SIG-M5 (cell line): ENCODE data around the gene FRK.

Experiments used
- DNase-seq: peaks from one replicate; lab custom pipeline; 2025; lab: John Stamatoyannopoulos, UW

Gene FRK

DNA sequence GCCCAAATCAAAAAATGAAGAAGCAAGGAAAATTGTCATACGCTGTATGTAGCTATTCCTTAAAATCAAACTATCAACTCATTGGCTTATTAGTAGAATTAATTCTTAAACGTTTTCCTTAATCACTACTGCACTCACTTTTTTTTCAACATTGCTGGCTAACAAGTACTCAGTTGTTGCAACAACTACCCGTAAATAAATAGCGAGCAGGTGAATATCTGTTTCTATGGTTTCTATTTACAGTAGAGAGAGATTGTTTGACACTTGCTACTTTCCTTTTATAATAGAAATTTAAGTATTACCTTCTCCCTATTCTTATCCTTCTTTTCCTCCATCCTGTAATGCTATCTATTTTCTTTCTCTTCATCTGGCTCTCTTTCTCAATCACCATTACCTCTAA lies 25.1 kb downstream of the FRK start:
- DNase-seq = no peak

DNA sequence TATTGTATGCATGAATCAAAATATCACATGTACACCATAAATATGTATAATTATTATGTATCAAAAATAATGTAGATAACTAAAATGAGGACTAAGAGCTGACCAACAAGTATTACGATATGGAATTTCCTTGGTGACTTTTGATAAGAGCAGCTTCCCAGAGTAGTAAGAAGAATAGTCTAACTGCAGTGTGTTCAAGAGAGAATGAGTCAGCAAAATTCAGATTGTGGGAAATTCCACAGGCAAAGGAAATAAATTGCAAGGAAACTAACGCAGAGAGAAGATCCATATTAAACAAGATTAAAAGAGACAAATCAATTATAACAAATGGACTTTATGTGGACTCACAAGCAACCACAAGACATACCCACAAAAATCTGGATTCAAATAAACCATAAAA lies 26.4 kb downstream of the FRK start:
- DNase-seq = no peak

- no peak for DNase-seq
Measured at GRCh38 chr6:116033687-116034303, 26.9 kb downstream of the FRK start.

DNA sequence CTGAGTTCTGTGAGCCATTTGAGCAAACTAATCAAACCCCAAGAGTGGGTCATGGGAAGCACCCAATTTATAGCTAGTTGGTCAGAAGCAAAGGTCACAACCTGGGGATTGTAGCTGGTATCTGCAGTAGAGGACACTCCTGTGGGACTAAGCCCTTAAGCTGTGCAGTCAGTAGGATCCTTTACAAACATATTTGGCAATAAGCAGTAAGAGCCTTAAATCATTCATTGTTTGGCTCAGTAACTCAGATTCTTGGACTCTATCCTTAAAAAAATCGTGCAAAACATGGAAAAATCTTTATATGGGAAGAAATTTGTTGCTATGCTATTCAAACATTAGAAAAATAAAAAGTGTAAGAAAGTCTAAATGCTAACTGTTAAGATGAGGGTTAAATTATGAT lies 29.9 kb downstream of the FRK start:
- no peak for DNase-seq

- no peak for DNase-seq
Measured at GRCh38 chr6:116029535-116029934, 31.2 kb downstream of the FRK start.

GRCh38 chr6:116028233-116028632 lies 32.5 kb downstream of the FRK start:
- DNase-seq = no peak

DNA sequence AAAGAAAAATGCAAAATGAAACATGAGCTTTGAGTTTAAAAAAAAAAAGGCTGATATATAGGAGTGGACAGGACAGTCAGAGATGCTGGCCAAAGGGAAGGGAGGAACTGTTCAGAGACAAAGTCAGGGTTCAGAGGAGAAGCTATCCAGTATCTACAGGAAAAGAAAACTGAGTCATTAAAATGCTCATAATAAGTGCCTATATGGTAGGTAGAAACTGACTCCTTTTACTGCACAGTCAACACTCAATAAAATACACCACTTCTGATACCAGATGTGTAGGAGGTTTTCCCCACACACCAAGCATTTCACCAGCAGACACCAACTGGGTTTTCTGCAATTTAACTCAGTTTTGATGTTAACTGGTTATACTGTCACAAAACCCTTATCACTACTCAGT lies 32.9 kb downstream of the FRK start:
- no peak for DNase-seq

GRCh38 chr6:116025405-116025804 lies 35.3 kb downstream of the FRK start:
- DNase-seq = no peak

DNA sequence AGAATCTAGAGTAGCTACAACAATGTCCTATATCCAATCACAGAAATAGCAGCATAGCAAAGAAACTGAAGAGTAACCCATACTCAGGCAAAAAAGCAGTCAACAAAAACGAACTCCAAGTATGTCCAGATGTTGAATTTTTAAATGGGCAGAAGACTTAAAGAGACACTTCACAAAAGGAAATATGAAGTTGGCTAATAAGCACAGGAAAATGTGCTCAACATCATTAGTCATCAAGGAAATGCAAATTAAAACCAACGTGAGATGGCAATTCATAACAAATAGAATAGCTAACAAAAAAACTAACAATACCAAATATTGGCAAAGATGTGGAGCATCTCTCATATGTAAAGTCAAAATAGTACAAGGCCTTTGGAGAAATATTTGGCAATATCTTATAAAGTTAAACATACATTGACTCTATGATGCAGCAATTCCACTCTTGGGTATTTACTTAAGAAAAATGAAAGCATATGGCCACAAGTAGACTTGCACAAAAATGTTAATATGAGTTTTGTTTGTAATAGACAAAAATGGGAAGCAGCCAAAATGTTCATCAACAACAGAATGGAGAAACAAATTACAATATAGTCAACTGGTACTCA lies 37.7 kb downstream of the FRK start:
- DNase-seq = no peak

GRCh38 chr6:116020738-116021137 lies 40.0 kb downstream of the FRK start:
- no peak for DNase-seq

DNA sequence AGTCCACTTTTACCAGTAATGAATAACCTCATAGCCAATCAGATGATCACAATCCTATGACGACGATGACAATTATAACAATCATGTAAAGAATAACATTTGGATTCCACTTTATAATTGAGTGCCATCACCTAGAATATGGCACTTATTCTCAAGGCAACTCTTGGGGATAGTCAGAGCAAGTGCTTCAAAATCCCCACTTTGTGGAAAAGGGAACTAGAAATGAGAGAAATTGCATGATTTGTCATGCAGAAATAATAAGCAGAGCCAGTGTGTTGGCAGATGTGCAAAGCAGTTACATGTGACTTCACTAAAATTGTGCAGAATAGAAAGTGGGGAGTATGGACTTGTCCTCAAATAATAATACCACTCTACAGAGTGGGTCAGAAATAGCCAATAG lies 41.3 kb downstream of the FRK start:
- no peak for DNase-seq

GRCh38 chr6:116018976-116019375 lies 41.7 kb downstream of the FRK start:
- no peak for DNase-seq

GRCh38 chr6:116017546-116018295 lies 43.0 kb downstream of the FRK start:
- DNase-seq = no peak

DNA sequence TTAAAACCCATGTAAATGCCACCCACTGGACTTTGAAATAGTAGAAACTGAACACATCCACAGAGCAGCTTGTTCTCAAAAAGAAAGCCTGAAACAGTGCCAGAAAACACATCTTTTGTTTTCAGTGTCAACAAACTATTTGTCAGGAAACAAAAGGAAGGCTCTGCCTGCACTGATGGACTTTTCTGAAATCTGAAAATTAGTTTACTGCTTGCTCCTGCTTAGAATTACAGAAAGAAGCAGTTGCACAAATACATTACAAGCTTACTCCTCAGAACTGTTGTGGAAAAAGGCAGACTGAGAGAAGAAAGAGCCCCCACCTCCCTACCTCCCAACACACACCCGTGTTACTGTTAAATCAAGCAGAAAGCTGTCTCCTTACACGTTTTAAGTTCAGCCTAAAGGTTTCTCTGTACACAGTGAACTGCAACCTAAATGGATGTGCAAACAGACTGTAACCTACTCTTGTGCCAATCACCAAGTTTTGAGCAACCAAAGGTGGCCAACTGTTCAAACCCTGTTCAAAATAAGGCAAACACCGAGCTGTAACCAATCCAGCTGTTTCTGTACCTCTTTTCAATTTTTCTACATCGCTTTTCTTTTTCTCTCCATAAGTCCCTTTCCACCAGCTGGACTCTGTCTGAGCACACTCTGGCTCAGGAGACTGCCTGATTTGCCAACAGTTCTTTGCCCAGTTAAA lies 43.7 kb downstream of the FRK start:
- no peak for DNase-seq

- DNase-seq = no peak
Measured at GRCh38 chr6:116015983-116016382, 44.7 kb downstream of the FRK start.

DNA sequence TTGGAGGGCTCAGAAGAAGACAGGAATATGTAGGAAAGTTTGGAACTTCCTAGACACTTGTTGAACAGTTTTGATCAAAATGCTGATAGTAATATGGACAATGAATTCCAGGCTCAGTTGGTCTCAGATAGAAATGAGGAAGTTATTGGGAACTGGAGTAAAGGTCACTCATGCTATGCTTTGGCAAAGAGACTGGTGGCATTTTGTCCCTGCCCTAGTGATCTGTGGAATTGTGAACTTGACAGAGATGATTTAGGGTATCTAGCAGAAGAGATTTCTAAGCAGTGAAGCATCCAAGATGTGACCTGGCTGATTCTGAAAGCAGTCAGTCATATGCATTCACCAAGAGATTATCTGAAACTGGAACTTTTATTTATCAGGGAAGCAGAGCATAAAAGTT lies 45.1 kb downstream of the FRK start:
- no peak for DNase-seq

GRCh38 chr6:116012951-116013350 lies 47.7 kb downstream of the FRK start:
- DNase-seq = no peak

DNA sequence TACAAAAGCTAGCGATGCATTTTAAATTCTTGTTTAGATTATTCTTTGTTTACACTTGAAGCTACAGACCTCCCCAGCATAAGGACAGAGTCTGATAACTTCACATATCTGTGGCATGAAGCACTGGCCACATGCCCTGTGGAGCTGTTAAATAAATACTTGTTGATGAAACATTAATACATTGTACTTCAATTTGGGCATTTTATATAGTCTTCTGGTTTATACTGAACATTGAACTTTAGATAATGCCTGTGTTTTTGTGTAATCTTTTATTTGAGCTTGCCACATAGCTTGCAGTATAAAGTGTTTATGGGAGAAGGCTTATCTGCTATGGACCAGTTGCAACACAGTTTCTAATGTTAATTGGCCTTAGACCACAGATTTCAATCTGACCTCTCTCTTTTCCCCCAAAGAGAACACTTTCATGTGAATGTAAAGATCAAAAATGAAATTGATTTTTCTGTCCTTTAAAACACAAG lies 48.2 kb downstream of the FRK start:
- DNase-seq = no peak

DNA sequence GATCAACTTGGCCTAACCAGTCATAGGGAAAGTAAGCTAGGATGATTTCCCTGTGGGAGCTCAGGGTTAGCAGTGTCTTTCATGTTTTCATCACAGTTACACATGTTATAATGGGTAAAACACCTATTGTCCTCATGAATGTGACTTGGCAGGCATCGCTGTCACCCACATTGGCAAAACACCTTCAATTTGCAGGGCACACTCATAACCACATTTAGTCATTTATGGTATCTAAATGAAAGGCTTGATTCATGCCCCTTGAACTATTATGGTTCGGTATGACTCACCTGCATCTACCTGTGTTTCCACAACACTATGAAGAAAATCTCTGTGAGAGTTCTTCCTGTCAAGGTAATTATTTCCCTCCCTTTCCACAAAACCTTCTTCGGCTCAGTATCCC lies 49.2 kb downstream of the FRK start:
- no peak for DNase-seq

- DNase-seq = no peak
Measured at GRCh38 chr6:116010790-116011401, 49.8 kb downstream of the FRK start.

DNA sequence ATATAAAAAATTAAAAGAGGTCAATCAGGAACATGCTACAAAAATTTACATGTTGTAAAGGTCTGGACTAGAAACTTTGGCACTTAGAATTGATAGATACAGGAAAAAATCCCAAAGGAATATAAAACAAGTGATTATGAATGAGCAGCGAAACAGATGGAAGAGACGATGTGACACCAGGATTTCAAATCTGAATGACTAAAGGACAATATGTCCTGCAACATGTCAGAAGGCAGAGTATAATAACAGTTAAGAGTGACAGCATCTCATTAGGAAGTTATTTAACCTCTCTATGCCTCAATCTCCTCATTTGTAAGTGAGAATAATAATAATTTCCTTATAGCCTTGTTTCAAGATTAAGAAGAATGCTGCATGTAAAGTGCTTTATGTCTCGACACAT lies 50.3 kb downstream of the FRK start:
- DNase-seq = no peak

DNA sequence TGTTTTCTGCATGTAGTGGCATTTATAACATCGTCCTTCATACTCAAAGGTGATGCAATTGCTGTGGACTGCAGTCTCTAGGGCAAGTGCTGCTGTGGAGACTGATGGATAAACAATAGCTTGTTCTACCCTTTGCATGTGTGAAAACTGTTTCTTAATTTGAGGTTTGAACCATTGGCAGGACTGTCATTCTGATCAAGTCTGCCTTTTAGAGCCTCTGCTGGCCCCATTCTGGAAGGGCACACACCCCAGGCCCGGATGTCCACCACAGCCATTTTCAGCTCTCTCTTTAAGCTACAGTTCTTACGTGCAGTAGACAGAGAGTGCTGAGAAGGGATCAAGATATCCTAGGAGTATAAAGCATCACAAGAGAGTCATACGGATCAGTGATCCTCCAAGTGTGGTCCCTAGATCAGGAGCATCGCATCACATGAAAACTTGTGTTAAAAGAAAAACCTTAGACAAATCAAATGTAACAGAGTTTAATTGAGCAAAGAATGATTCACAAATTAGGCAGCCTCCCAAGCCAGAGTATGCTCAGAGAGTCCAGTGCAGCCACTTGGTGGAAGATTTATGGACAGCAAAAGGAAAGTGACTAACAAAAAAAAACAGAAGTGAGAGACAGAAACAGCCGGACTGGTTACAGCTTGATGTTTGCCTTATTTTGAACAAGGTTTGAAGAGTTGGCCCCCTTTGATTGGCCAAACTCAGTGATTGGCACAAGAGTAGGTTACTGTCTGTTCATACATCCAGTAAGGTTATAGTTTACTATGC lies 52.0 kb downstream of the FRK start:
- DNase-seq = no peak
